ENCODE results near the gene PFAS.
"Not testable (repeated sequence)": the region's sequence is repeated elsewhere in the genome, so short reads cannot be mapped to it uniquely, and the experiment has no call there.

The PFAS gene

DNA sequence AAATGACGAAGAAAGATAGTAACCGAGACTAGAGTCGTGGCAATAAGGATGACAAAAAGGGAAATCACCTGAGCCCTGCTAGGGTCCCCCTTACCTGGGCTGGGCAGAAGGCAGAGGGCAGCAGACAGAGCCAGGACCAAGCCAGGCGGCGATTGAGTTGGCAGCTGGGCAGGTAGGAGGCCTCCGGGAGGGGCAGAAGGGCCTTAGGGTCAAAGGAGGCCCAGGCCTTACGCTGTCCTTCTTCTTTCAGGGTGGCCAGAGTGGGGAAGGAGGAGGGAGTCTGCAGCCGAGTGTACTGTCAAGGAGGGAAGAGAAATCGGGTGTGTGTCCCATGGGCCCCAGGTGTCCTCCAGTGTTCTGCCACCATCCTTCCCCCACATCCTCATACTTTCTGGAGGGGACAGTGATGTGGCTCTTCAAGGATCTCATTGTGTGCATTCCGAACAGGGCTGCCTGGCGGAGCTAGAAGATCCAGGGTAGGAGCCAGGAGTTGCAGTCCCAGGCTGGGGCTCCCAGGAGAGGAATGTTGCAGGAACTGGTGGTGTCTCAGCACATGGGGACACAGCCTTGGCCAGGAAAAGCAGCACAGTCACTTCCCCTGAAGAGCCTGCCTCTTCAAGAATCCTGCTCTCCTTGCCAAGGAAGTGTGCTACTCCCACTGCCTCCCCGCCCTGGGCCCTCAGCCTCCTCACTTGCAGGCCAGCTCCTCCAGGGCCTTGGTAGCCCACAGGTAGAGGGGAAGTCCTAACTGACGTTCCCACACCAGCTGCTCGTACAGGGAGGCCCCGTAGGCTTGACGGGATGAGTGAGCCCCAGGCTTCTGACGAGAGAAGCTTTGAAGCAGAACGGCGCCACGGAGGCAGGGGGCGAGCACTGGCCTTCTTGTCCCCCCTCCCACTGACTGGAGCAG lies 14.5 kb upstream of the PFAS start:
- H3K4me1 ChIP-seq (ENCODE audit: control insufficient read depth, insufficient read depth, low read length) = no peaks in the 10 kb centered on the region
- no peak overlapping the region for H3K4me3 ChIP-seq (ENCODE audit: insufficient read depth, low read depth, low read length)
- peaks cover 58% of the 10 kb centered on the region for H3K36me3 ChIP-seq (ENCODE audit: control insufficient read depth, insufficient read depth, low read length)
- no peaks in the 10 kb centered on the region for H3K27me3 ChIP-seq (ENCODE audit: control insufficient read depth, insufficient read depth, low read length, poor library complexity, severe bottlenecking)
- no peak overlapping the region for H3K27ac ChIP-seq (ENCODE audit: insufficient read depth, low read depth, low read length, poor library complexity, severe bottlenecking)
- 93 to 95% methylated on average over 20 to 21 of the region's 21 CpGs for WGBS, 2 experiments
- no peaks in the 10 kb centered on the region for H3K9me3 ChIP-seq (ENCODE audit: control insufficient read depth, low read length)

DNA sequence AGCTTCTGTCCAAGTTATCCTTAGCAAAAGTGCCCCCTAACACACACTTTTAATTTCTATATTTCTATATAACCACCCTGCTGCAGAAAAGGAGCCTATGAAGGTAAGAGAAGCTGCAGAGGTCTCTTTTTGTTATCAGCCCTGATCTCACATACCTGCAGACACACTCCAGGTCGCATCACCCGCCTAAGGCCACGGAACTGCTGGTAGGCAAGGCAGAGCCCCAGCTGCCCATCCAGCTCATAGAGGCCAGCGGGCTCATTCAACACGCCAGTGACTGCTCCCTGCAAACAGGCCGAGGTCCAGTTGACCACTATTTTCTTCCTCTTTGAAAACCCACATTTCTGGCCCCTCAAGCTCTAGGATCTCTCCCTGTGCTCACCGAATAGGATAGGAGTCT lies 13.4 kb upstream of the PFAS start:
- Histone ChIP-seq H3K4me3 (ENCODE audit: insufficient read depth, low read depth, low read length) (no peak overlapping the region), H3K9me3 (ENCODE audit: control insufficient read depth, low read length) (no peaks in the 10 kb centered on the region), H3K27ac (ENCODE audit: insufficient read depth, low read depth, low read length, poor library complexity, severe bottlenecking) (no peak overlapping the region), H3K4me1 (ENCODE audit: control insufficient read depth, insufficient read depth, low read length) (no peaks in the 10 kb centered on the region), H3K36me3 (ENCODE audit: control insufficient read depth, insufficient read depth, low read length) (peaks cover 49% of the 10 kb centered on the region), H3K27me3 (ENCODE audit: control insufficient read depth, insufficient read depth, low read length, poor library complexity, severe bottlenecking) (no peaks in the 10 kb centered on the region)
- 94 to 96% methylated on average over 7 of the region's 7 CpGs for WGBS, 2 experiments

DNA sequence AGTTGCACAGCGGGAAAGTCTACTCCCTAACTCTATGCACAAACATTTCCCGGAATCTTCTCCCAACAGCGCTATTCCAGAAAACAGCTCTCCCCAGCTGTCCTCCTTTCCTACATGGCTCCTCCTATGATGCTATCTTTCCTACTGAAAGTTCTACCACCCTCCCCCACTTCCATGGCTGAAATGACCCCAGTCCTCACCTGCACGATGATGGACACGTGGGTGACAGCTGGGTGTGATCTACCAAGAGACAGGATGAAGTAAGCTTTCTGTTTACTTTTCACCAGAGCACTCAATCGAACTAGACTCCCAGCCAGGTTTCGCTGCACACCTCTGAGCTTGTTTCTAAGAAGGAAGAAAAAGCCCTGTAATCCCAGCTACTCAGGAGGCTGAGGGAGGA lies 11.9 kb upstream of the PFAS start:
- no peaks in the 10 kb centered on the region for H3K9me3 ChIP-seq (ENCODE audit: control insufficient read depth, low read length)
- H3K4me3 ChIP-seq (ENCODE audit: insufficient read depth, low read depth, low read length) = no peak overlapping the region
- 94 to 96% methylated on average over 7 of the region's 7 CpGs for WGBS, 2 experiments
- peaks cover 35% of the 10 kb centered on the region for H3K36me3 ChIP-seq (ENCODE audit: control insufficient read depth, insufficient read depth, low read length)
- no peaks in the 10 kb centered on the region for H3K27me3 ChIP-seq (ENCODE audit: control insufficient read depth, insufficient read depth, low read length, poor library complexity, severe bottlenecking)
- H3K27ac ChIP-seq (ENCODE audit: insufficient read depth, low read depth, low read length, poor library complexity, severe bottlenecking) = no peak overlapping the region
- no peaks in the 10 kb centered on the region for H3K4me1 ChIP-seq (ENCODE audit: control insufficient read depth, insufficient read depth, low read length)

DNA sequence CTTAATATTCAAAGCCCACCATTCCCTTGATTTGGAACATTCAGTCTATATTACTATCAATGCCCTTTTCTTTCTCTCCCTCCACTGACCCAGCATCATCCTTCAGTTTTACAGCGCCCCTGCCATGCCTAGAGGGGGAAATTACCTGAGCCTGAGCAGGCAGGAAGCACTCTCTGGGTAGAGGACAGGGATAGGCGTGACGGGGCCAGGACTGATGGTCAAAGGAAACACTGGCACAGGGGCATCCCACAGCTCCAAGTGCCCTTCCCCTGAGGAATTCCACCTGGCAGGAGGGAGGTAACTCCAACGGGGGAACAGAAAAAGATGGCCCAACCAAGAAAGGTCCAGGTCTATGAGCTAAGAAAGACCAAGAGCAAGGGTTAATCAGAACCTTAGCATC lies 11.2 kb upstream of the PFAS start:
- Histone ChIP-seq H3K27me3 (ENCODE audit: control insufficient read depth, insufficient read depth, low read length, poor library complexity, severe bottlenecking) (no peaks in the 10 kb centered on the region), H3K4me1 (ENCODE audit: control insufficient read depth, insufficient read depth, low read length) (no peaks in the 10 kb centered on the region), H3K9me3 (ENCODE audit: control insufficient read depth, low read length) (no peaks in the 10 kb centered on the region), H3K4me3 (ENCODE audit: insufficient read depth, low read depth, low read length) (no peak overlapping the region), H3K27ac (ENCODE audit: insufficient read depth, low read depth, low read length, poor library complexity, severe bottlenecking) (no peak overlapping the region), H3K36me3 (ENCODE audit: control insufficient read depth, insufficient read depth, low read length) (peaks cover 29% of the 10 kb centered on the region)
- WGBS, 2 experiments = 87 to 92% methylated on average over 4 of the region's 4 CpGs

DNA sequence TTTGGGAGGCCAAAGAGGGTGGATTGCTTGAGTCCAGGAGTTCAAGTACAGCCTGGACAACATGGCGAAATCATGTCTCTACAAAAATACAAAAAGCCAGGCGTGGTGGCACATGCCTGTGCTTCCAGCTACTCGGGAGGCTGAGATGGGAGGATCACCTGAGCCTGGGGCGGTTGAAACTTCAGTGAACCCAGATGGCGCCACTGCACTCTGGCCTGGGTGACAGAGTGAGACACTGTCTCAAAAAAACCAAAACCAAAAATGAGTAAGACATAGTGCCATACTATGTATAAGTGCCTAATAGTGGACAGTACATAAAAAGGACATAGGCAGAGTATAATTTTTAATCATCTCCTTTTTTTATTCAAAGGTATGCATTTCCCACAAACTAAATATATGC lies 5.3 kb upstream of the PFAS start:
- no peak overlapping the region for H3K27ac ChIP-seq (ENCODE audit: insufficient read depth, low read depth, low read length, poor library complexity, severe bottlenecking)
- H3K9me3 ChIP-seq (ENCODE audit: control insufficient read depth, low read length) = no peaks in the 10 kb centered on the region
- H3K36me3 ChIP-seq (ENCODE audit: control insufficient read depth, insufficient read depth, low read length) = no peaks in the 10 kb centered on the region
- no peaks in the 10 kb centered on the region for H3K4me1 ChIP-seq (ENCODE audit: control insufficient read depth, insufficient read depth, low read length)
- 89 to 94% methylated on average over 5 of the region's 5 CpGs for whole genome bisulfite sequencing, 2 experiments
- no peaks in the 10 kb centered on the region for H3K27me3 ChIP-seq (ENCODE audit: control insufficient read depth, insufficient read depth, low read length, poor library complexity, severe bottlenecking)
- H3K4me3 ChIP-seq (ENCODE audit: insufficient read depth, low read depth, low read length) = no peak overlapping the region

DNA sequence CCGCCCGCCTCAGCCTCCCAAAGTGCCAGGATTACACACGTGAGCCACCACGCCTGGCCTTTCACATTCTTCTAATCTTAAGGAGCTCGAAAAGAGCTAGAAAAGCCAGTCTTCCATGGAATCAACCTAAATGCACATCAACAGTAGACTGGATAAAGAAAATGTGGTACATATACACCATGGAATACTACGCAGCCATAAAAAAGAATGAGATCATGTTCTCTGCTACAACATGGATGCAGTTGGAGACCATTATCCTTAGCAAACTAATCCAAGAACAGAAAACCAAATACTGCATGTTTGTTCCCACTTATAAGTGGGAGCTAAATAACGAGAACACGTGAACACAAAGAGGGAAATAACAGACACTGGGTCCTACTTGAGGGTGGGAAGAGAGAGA lies 4.3 kb upstream of the PFAS start:
- Histone ChIP-seq H3K4me3 (ENCODE audit: insufficient read depth, low read depth, low read length) (no peak overlapping the region), H3K27ac (ENCODE audit: insufficient read depth, low read depth, low read length, poor library complexity, severe bottlenecking) (no peak overlapping the region)
- WGBS, 2 experiments = 92 to 97% methylated on average over 8 of the region's 8 CpGs

DNA sequence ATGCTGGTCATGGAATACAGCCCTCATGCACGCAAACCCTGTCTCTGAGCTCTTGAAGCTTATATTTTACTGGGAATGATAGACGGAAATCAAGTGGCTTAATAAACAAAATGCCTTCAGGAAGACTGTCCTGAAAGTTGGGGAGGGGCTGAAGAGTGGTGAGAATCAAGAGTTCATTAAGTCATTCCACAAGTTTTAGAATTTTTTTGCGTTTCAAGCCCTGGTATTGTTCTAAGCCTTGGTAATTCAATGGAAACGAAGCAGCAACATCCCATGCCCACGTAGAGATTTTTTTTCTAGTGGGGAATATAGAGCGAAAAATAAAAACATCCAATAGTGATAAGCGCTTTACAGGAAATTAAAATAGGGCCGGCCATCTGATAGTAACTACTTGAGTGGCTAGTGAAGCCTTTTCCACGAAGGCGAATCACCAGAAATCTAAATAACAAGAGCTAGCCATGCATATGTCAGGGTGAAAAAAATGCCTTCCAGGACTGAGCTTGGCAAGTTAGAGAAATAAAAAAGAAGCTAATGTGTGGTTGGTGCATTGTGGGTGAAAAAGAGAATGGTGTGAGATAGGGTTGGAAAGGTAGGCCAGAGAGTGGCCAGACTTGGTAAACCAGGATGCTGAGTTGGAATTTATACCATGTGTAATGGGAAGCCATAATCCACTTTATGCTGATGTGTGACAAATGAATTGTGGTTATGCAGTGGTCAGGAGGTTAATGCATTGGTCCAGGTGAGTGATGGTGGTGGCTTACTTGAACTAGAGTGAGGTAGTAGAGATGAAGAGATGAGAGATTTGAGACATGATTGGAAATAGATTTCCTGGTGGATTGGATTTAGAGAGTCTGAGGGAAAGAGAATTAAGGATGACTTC lies 772 bp downstream of the PFAS start:
- Histone ChIP-seq H3K9me3 (ENCODE audit: control insufficient read depth, low read length) (no peaks in the 10 kb centered on the region), H3K4me1 (ENCODE audit: control insufficient read depth, insufficient read depth, low read length) (peaks cover 11% of the 10 kb centered on the region), H3K36me3 (ENCODE audit: control insufficient read depth, insufficient read depth, low read length) (peaks cover 1% of the 10 kb centered on the region), H3K27me3 (ENCODE audit: control insufficient read depth, insufficient read depth, low read length, poor library complexity, severe bottlenecking) (no peaks in the 10 kb centered on the region), H3K4me3 (ENCODE audit: insufficient read depth, low read depth, low read length) (peak overlapping the region; percentile 99), H3K27ac (ENCODE audit: insufficient read depth, low read depth, low read length, poor library complexity, severe bottlenecking) (peak overlapping the region; percentile 93)
- 12 to 13% methylated on average over 10 of the region's 10 CpGs for WGBS, 2 experiments

More for the DNA sequence above, 4.3 kb upstream of the PFAS start:
- Histone ChIP-seq H3K9me3 (ENCODE audit: control insufficient read depth, low read length) (no peaks in the 10 kb centered on the region), H3K27me3 (ENCODE audit: control insufficient read depth, insufficient read depth, low read length, poor library complexity, severe bottlenecking) (no peaks in the 10 kb centered on the region), H3K4me1 (ENCODE audit: control insufficient read depth, insufficient read depth, low read length) (peaks cover 3% of the 10 kb centered on the region), H3K36me3 (ENCODE audit: control insufficient read depth, insufficient read depth, low read length) (no peaks in the 10 kb centered on the region)

DNA sequence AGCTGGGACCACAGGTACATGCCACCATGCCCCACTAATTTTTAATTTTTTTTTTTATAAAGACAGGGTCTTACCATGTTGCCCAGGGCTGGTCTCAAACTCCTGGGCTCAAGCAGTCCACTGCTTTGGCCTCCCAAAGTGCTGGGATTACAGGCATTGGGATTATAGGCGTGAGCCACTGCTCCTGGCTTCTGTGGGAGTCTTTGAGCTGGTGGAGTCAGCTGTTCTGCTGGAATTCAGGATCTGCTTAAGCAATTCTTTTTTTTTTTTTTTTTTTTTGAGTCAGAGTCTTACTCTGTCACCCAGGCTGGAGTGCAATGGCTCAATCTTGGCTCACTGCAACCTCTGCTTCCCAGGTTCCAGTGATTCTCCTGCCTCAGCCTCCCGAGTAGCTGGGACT lies 2.3 kb downstream of the PFAS start:
- H3K9me3 ChIP-seq (ENCODE audit: control insufficient read depth, low read length); H3K27me3 ChIP-seq (ENCODE audit: control insufficient read depth, insufficient read depth, low read length, poor library complexity, severe bottlenecking); H3K27ac ChIP-seq (ENCODE audit: insufficient read depth, low read depth, low read length, poor library complexity, severe bottlenecking); H3K4me3 ChIP-seq (ENCODE audit: insufficient read depth, low read depth, low read length): not testable (repeated sequence)
- peaks cover 17% of the 10 kb centered on the region for H3K36me3 ChIP-seq (ENCODE audit: control insufficient read depth, insufficient read depth, low read length)
- peaks cover 11% of the 10 kb centered on the region for H3K4me1 ChIP-seq (ENCODE audit: control insufficient read depth, insufficient read depth, low read length)
- WGBS, 2 experiments = 86 to 88% methylated on average over 2 of the region's 2 CpGs

DNA sequence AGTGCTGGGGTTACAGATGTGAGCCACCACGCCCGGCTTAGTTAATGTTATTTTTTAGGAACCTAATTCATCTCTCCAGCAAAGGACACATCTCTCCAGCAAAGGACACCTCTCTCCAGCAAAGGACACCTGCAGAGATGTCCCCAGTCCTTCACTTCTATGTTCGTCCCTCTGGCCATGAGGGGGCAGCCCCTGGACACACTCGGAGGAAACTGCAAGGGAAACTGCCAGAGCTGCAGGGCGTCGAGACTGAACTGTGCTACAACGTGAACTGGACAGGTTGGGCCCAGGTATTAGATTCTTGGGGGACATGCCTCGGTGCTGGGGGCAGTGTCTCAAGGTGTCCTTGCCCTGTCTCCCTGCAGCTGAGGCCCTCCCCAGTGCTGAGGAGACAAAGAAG lies 4.7 kb downstream of the PFAS start:
- Histone ChIP-seq H3K27ac (ENCODE audit: insufficient read depth, low read depth, low read length, poor library complexity, severe bottlenecking) (no peak overlapping the region), H3K27me3 (ENCODE audit: control insufficient read depth, insufficient read depth, low read length, poor library complexity, severe bottlenecking) (no peaks in the 10 kb centered on the region), H3K4me1 (ENCODE audit: control insufficient read depth, insufficient read depth, low read length) (peaks cover 11% of the 10 kb centered on the region), H3K4me3 (ENCODE audit: insufficient read depth, low read depth, low read length) (no peak overlapping the region), H3K9me3 (ENCODE audit: control insufficient read depth, low read length) (no peaks in the 10 kb centered on the region), H3K36me3 (ENCODE audit: control insufficient read depth, insufficient read depth, low read length) (peaks cover 36% of the 10 kb centered on the region)
- WGBS, 2 experiments = 86% methylated on average over 8 of the region's 8 CpGs

DNA sequence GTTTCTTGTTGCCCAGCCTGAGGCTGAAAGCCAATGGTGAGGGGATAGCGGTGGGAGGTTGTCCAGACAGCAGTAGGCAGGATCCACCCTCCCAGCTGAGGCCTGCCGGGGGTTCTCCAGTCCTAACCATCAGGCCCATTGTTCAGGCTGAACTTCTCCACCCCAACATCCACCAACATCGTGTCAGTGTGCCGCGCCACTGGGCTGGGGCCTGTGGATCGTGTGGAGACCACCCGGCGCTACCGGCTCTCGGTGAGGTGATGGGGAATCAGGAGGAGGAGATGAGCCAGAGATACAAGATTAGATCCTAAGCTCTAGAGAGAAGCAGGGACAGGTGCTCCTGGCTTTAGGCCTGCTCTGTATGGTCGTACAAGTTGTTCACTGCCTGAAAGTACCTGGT lies 5.8 kb downstream of the PFAS start:
- WGBS, 2 experiments = 97% methylated on average over 11 of the region's 11 CpGs
- Histone ChIP-seq H3K4me1 (ENCODE audit: control insufficient read depth, insufficient read depth, low read length) (peaks cover 7% of the 10 kb centered on the region), H3K36me3 (ENCODE audit: control insufficient read depth, insufficient read depth, low read length) (peaks cover 45% of the 10 kb centered on the region), H3K4me3 (ENCODE audit: insufficient read depth, low read depth, low read length) (no peak overlapping the region), H3K27me3 (ENCODE audit: control insufficient read depth, insufficient read depth, low read length, poor library complexity, severe bottlenecking) (no peaks in the 10 kb centered on the region), H3K9me3 (ENCODE audit: control insufficient read depth, low read length) (no peaks in the 10 kb centered on the region), H3K27ac (ENCODE audit: insufficient read depth, low read depth, low read length, poor library complexity, severe bottlenecking) (no peak overlapping the region)

Measured in ectodermal cell (in vitro differentiated cells).